Measurements from ENCODE around the gene NLRP1.
"Not testable (repeated sequence)": the region's sequence is repeated elsewhere in the genome, so short reads cannot be mapped to it uniquely, and the experiment has no call there.

NLRP1 gene

DNA sequence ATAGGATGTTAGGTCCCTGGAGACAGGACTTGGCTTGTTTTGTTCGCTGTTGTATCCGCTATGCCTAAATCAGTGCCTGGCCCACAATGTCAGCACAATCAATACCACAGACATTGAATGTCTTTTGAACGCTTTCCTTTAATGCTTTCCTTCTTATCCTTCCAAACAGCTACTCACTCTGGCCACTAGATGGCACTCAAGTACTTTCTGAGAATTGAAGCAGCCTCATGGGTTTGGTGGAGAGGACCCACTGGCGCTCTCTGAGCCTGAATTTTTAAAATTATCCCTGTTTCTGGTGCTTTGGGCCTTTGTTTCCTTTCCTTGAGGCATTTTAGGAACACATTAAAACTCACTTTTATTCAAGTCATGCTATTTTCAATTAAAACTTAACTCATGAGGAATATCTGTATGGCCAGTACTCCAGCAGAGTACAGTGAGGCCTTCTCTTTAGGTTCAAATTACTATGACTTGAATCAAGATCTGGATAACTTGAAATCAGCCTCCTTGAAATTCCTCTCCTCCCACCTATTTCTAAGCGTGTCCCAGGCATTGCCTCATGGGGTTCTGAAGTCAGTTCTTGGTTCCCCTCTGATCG, 3.2 kb upstream of the NLRP1 start:
- DNase-seq (ENCODE audit: low read depth, low spot score) = peak; percentile 85

DNA sequence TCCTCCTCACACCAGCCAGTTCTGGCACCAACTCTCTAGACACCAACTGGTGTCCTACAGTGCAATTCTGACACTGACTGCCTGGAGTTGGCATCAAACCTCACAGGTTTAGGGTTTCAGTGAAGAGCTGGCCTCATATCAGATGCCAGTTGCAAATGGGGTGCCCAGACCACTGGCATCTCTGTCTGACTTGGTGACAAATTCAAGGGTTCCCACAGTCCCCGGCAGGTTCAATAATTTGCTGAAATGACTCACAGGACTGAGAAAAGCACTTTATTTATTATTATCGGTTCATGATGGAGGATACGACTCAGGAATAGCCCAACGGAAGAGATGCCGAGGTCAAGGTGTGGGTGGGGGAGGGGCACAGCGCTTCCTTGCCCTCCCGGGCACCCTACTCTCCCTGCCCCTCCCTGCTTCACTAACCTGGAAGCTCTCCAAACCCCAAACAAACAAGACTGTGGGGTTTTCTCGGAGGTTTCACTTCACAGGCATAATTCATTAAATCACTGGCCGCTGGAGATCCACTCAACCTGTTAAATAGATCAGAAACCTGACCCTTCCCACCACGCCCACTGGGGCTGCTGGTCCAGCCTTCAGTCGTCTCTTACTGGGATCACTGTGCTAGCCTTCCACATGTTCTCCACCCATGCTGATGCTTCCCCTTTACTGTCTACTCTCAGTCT, 1.7 kb upstream of the NLRP1 start:
- peak; percentile 49 for DNase-seq (ENCODE audit: low read depth, low spot score)

- DNase-seq (ENCODE audit: low read depth, low spot score) = no peak
Measured at GRCh38 chr17:5585287-5585794, 1.0 kb upstream of the NLRP1 start.

DNA sequence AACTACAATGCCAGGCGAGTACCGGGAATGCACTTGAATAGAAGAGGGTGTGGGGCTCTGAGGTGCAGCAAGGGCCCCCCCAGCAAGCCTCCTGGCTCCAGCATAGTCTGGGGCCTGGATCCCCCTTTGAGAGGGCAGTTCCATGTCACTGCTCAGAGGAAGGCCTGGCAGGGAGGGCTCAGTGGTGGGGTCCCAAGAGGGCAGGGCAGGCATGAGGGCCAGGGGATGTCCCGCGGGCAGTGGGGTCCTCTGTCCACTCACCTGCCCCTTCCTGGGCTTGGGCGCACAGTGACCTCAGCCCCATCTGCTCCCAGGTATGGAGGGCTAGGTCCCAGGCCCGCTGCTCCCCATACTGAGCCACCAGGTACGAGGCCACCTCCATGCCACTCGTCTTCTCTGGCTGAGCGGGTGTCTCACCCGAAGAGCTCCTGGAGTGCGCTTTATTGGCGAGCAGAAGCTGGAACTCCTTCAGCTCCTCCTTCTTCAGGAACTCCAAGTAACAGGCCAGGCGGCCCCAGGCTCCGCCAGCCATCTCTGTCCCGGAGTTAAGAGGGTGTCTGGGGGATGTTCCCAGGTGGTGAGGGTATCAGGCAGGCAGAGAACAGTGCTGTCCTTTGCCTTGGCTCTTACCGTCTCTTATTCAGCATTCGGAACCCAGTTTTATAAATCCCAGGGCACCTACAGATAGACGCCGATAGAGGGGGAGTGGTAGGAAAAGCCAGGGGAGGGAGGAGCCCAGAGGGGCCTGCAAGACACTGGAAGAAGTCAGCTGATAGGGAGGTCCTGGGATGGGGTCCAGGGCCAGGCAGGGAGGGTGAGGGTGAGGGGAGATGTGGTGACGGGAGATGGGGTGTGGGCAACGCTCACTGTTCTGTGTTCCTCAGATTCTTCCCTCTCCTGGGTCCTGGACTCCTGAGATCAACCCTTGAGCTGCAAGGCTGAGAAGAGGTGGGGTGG, 605 bp downstream of the NLRP1 start:
- no peak for DNase-seq (ENCODE audit: low read depth, low spot score)

DNA sequence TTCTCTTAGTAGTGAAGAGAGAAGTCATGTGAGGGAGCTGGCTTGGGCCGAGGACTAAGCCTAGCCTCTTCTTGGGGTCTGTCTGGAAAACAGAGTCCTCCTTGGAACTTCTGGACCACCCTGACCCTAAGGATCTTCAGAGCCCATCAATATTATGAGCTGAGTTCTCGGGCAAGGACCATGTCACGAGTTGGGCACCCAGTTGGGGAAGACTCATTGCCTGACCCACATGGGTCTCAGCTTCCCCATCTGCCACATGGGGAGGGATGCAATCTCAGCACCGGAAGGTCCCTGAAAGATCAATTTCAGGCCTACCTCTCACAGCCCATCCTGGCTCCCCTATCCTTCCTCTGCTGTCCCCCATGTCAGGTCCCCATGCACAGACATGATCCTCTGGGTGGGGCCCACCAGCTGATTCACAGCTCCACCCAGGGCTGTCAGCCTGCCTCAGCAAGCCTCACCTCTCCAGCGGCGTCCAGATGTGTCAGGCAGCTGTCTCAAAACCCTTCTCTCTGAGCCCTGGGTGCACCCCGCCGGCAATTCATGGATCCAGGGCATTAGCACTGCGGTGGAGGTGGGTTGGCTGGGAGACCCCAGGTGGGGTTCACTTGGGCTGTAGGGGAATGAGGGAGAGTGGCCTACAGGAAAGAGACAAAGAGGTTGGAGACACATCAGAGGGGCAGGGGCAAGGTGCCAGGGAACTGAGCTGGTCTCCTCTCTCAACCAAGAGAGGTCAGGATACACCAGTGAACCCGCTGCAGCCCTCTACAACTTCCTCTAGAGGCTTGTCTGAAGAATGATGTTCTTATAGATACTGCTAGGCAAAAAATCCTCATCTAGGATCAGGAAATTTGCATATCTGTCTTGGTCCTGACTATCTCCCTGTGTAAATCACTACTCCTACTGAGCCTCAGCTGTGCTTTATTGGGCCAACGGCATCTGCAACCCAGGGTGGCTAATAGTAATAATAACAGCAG, 1.8 kb downstream of the NLRP1 start:
- DNase-seq (ENCODE audit: low read depth, low spot score) = no peak

- no peak for DNase-seq (ENCODE audit: low read depth, low spot score)
Measured at GRCh38 chr17:5581655-5582054, 2.7 kb downstream of the NLRP1 start.

GRCh38 chr17:5580969-5581368, 3.3 kb downstream of the NLRP1 start:
- no peak for DNase-seq (ENCODE audit: low read depth, low spot score)

DNA sequence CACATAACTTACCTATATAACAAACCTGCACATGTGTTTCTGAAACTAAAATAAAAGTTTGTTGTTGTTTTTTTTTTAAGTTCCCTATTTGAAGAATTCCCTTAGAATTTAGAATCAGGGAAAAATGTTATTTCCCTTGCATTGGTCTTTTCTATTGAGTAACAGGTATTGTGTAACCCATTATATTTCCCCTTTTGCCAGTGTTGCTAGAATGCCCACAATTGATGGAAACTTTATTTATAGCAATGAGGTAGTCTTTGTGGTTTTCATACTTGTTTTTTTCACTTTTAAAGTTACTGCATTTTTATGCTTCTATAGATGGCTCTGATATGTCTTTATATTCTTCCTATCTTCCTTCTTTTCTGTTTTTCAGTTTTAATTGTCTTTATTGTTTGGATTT, 3.9 kb downstream of the NLRP1 start:
- DNase-seq (ENCODE audit: low read depth, low spot score) = no peak

DNA sequence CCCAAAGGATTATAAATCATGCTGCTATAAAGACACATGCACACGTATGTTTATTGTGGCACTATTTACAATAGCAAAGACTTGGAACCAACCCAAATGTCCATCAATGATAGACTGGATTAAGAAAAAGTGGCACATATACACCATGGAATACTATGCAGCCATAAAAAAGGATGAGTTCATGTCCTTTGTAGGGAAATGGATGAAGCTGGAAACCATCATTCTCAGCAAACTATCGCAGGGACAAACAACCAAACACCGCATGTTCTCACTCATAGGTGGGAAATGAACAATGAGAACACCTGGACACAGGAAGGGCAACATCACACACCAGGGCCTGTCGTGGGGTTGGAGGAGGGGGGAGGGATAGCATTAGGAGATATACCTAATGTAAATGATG, 5.5 kb downstream of the NLRP1 start:
- not testable (repeated sequence) for DNase-seq (ENCODE audit: low read depth, low spot score)

- DNase-seq (ENCODE audit: low read depth, low spot score) = not testable (repeated sequence)
Measured at GRCh38 chr17:5573017-5573416, 11.3 kb downstream of the NLRP1 start.

- DNase-seq (ENCODE audit: low read depth, low spot score) = no peak
Measured at GRCh38 chr17:5571281-5571680, 13.0 kb downstream of the NLRP1 start.

DNA sequence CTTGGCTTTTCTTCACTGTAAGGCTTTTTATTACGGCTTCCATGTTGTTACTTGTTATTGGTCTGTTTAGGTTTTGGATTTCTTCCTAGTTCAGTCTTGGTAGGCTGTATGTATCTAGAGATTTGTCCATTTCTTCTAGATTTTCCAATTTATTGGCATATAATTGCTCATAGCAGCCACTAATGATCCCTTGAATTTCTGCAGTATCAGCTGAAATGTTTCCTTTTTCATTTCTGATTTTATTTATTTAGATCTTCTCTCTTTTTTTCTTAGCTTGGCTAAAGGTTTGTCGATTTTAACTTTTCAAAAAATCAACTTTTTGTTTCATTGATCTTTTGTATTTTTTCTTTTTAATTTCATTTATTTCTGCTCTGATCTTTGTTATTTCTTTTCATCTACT, 18.5 kb downstream of the NLRP1 start:
- no peak for DNase-seq (ENCODE audit: low read depth, low spot score)

GRCh38 chr17:5563456-5563855, 20.9 kb downstream of the NLRP1 start:
- DNase-seq (ENCODE audit: low read depth, low spot score) = no peak

DNA sequence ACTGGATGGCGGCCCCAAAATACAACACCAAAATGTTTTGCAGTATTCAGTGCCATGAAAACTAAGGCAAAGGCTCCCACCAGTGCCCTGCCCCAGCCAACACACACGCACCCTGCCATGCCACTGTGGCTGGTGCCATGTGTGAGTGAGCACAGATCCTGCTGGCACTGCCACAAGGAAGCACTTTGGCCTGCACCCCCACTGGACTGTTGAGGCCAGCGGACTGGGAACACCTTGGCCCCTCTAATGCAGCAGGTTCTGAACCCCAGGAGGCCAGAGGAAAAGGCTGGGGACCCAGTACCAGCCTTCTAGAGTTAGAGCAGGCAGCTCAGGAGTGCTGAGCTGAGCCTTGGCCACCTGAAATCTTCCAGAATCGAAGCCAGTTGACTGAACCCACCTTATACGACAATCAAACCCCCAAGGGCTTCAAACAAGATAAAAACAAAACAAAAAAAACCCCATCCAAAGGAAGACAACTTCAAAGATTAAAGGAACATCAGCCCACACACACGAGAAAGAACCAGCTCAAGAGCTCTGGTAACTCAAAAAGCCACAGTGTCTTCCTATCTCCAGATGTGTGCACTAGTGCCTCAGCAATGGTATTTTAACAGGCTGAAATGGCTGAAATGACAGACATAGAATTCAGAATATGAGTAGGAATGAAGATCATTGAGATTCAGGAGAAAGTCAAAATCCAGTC, 21.5 kb downstream of the NLRP1 start:
- DNase-seq (ENCODE audit: low read depth, low spot score) = no peak

DNA sequence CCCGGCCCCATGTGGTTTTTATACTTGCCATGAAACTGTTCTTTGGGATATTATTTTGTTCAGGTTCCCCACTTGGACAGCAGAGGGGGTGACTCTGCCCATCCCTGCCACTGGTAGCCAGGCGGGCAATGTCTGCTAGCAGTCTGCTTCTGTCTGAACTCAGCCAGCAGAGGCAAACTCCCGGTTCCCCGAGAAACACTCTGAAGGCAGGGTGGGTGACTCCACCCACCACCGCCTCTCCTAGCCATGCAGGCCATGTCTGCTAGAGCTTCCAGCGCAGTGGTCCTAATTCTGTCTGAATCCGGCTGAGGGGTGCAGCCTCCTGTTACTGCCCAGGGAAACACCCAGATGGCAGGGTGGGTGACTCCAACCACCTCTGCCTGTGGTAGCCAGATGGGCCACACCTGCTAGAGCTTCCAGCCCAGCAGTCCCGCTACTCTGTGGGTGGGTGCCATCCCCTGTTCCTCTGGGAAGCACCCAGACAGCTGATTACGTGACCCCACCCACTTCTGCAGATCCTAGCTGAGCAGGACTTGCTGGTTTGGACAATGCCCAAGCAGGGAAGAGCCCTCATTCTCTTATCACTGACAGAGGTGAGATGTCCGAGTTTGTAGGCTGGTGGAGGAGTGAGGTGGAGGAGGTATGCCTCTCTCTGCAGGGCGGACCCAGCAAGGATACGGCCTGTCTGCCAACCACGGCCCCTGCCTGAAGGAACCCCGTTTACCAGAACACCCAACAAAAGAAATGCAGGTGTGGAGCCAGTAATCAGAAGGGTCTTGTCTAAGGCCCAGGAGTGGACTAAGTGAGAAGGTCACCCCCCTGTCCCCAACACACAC, 22.4 kb downstream of the NLRP1 start:
- DNase-seq (ENCODE audit: low read depth, low spot score) = no peak

GRCh38 chr17:5560361-5560988, 23.8 kb downstream of the NLRP1 start:
- no peak for DNase-seq (ENCODE audit: low read depth, low spot score)

DNA sequence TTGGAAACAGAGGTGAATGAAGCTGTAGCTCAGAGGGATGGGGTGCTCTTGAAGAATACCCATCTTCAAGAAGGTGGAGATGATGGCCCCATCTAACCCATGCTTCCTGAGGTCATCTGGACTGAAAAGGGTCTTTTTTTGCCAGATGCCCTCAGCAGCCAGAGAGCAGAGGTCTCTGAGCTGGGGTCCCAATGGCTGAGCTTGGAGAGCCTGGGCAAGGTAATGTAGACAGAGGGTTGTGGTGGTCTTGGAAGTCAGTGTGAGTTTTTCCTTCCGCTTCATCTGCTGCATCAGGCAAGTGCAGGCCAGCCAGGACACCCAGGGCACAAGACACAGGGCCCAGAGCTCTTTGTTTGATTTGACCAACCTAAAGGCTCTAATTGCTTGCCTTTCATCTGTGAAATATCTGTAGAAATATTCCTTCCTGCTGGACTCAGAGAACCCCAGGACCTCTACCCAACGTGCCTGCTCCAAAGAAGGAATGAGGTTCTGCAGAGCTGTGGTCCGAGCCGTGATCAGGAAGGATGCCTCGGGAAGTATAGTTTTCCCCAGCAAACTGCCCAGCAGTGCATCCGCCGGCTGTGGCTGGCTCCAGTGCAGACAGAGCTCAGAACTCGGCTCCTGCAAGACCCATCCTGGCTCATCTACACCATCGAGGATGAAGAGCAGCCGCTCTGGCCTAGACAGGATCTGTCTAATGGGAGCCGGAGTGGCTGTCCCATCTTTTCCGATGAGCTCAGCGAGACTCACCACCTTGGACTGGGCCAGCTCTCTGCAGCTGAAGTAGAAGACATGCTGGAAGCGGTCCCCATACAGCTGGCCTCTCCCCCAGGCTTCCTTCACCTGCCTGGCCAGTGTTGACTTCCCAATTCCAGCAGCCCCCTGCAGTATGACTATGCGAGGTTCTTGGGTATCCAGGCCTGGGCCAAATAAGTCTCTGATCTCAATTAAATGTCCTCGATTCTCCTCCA, 25.2 kb downstream of the NLRP1 start:
- no peak for DNase-seq (ENCODE audit: low read depth, low spot score)

- no peak for DNase-seq (ENCODE audit: low read depth, low spot score)
Measured at GRCh38 chr17:5557990-5558389, 26.3 kb downstream of the NLRP1 start.

Data from astrocyte of the hippocampus (primary cell).